HEK293 (cell line): ENCODE results near the gene GDPD3.

ENCODE experiments used
- BCL6B ChIP-seq: fragments of 450-650 bp; formaldehyde crosslinking; IDR thresholded peaks from 2 replicates; pipeline ENCODE4 v1.5.1; 2017; ENCODE audit warnings: missing biosample characterization, missing genetic modification characterization
- KLF16 ChIP-seq: fragments of 450-650 bp; formaldehyde crosslinking; IDR thresholded peaks from 2 replicates; pipeline ENCODE4 v1.5.1; 2017; ENCODE audit warnings: missing biosample characterization, missing genetic modification characterization
- OSR2 ChIP-seq: fragments of 450-650 bp; formaldehyde crosslinking; IDR thresholded peaks from 2 replicates; pipeline ENCODE4 v1.5.1; 2016; ENCODE audit warnings: missing biosample characterization, missing genetic modification characterization
- PATZ1 ChIP-seq: fragments of 450-650 bp; formaldehyde crosslinking; IDR thresholded peaks from 2 replicates; pipeline ENCODE4 v1.5.1; 2016; ENCODE audit warnings: missing biosample characterization, missing genetic modification characterization
- REPIN1 ChIP-seq: fragments of 450-650 bp; formaldehyde crosslinking; IDR thresholded peaks from 2 replicates; pipeline ENCODE4 v1.5.1; 2017; ENCODE audit warnings: missing biosample characterization, missing genetic modification characterization, low read depth
- REST ChIP-seq: fragments of 450-650 bp; formaldehyde crosslinking; IDR thresholded peaks from 2 replicates; pipeline ENCODE4 v1.5.1; 2016; ENCODE audit warnings: missing biosample characterization, missing genetic modification characterization
- SCRT1 ChIP-seq: fragments of 450-650 bp; formaldehyde crosslinking; IDR thresholded peaks from 2 replicates; pipeline ENCODE4 v1.5.1; 2016; ENCODE audit warnings: missing biosample characterization, missing genetic modification characterization, borderline replicate concordance
- SCRT2 ChIP-seq: fragments of 450-650 bp; formaldehyde crosslinking; IDR thresholded peaks from 2 replicates; pipeline ENCODE4 v1.5.1; 2016; ENCODE audit warnings: missing biosample characterization, missing genetic modification characterization
- SP7 ChIP-seq: fragments of 450-650 bp; formaldehyde crosslinking; IDR thresholded peaks from 2 replicates; pipeline ENCODE4 v1.5.1; 2016; ENCODE audit warnings: missing biosample characterization, missing genetic modification characterization
- ZBTB1 ChIP-seq: fragments of 450-650 bp; formaldehyde crosslinking; IDR thresholded peaks from 2 replicates; pipeline ENCODE4 v1.5.1; 2016; ENCODE audit warnings: missing biosample characterization, missing genetic modification characterization
- ZBTB17 ChIP-seq: fragments of 450-650 bp; formaldehyde crosslinking; IDR thresholded peaks from 2 replicates; pipeline ENCODE4 v1.5.1; 2016; ENCODE audit warnings: missing biosample characterization, missing genetic modification characterization
- ZEB2 ChIP-seq: fragments of 450-650 bp; formaldehyde crosslinking; IDR thresholded peaks from 2 replicates; pipeline ENCODE4 v1.5.1; 2016; ENCODE audit warnings: missing biosample characterization, missing genetic modification characterization
- ZNF155 ChIP-seq: fragments of 450-650 bp; formaldehyde crosslinking; IDR thresholded peaks from 2 replicates; pipeline ENCODE4 v1.5.1; 2016; ENCODE audit warnings: missing biosample characterization, missing genetic modification characterization
- ZNF16 ChIP-seq: fragments of 450-650 bp; formaldehyde crosslinking; IDR thresholded peaks from 2 replicates; pipeline ENCODE4 v1.5.1; 2016; ENCODE audit warnings: low read depth, missing biosample characterization, missing genetic modification characterization
- ZNF18 ChIP-seq: fragments of 450-650 bp; formaldehyde crosslinking; IDR thresholded peaks from 2 replicates; pipeline ENCODE4 v1.5.1; 2016; ENCODE audit warnings: missing biosample characterization, missing genetic modification characterization
- ZNF2 ChIP-seq: fragments of 450-650 bp; formaldehyde crosslinking; IDR thresholded peaks from 2 replicates; pipeline ENCODE4 v1.5.1; 2016; ENCODE audit warnings: missing biosample characterization, missing genetic modification characterization
- ZNF341 ChIP-seq: fragments of 450-650 bp; formaldehyde crosslinking; IDR thresholded peaks from 2 replicates; pipeline ENCODE4; 2016; ENCODE audit warnings: low read depth, missing biosample characterization, missing genetic modification characterization
- ZNF362 ChIP-seq: fragments of 450-650 bp; formaldehyde crosslinking; IDR thresholded peaks from 2 replicates; pipeline ENCODE4 v1.5.1; 2016; ENCODE audit warnings: missing biosample characterization, missing genetic modification characterization
- ZNF513 ChIP-seq: fragments of 450-650 bp; IDR thresholded peaks from 2 replicates; pipeline ENCODE4 v1.5.1; 2018; ENCODE audit warnings: missing biosample characterization, missing genetic modification characterization
- ZNF530 ChIP-seq: fragments of 450-650 bp; formaldehyde crosslinking; IDR thresholded peaks from 2 replicates; pipeline ENCODE4 v1.5.1; 2016; ENCODE audit warnings: low read depth, missing biosample characterization, missing genetic modification characterization
- ZNF600 ChIP-seq: fragments of 450-650 bp; formaldehyde crosslinking; IDR thresholded peaks from 2 replicates; pipeline ENCODE4 v1.5.1; 2016; ENCODE audit warnings: missing biosample characterization, missing genetic modification characterization
- ZNF626 ChIP-seq: fragments of 450-650 bp; sonication (Bioruptor Pico); formaldehyde crosslinking; IDR thresholded peaks from 2 replicates; pipeline ENCODE4 v1.5.1; 2018; ENCODE audit warnings: missing biosample characterization, missing genetic modification characterization, inconsistent platforms
- ZNF629 ChIP-seq: fragments of 450-650 bp; formaldehyde crosslinking; IDR thresholded peaks from 2 replicates; pipeline ENCODE4 v1.5.1; 2017; ENCODE audit warnings: missing biosample characterization, missing genetic modification characterization
- ZNF776 ChIP-seq: fragments of 450-650 bp; formaldehyde crosslinking; IDR thresholded peaks from 2 replicates; pipeline ENCODE4 v1.5.0; 2017; ENCODE audit warnings: missing biosample characterization, missing genetic modification characterization, borderline replicate concordance
- ZNF830 ChIP-seq: fragments of 450-650 bp; IDR thresholded peaks from 2 replicates; pipeline ENCODE4 v1.5.0; 2018; ENCODE audit warnings: missing biosample characterization, missing genetic modification characterization, low read depth, mild to moderate bottlenecking, moderate library complexity
- ZSCAN30 ChIP-seq: fragments of 450-650 bp; IDR thresholded peaks from 2 replicates; pipeline ENCODE4 v1.5.1; 2018; ENCODE audit warnings: missing biosample characterization, mild to moderate bottlenecking, missing genetic modification characterization, moderate library complexity

Gene GDPD3

GRCh38 chr16:30054959-30055553 is 58.3 kb downstream of the GDPD3 start (continued):
- TF ChIP-seq REST (tag by site-specific recombination) (0 out of 2 replicates have a peak, but pooled peaks have one; percentile 60), ZNF341 (tag by site-specific recombination) (peak; percentile 79), SP7 (tag by site-specific recombination) (peak; percentile 26; the same call in 1 of the 2 replicates), BCL6B (tag by site-specific recombination) (no peak), OSR2 (tag by site-specific recombination) (peak; percentile 79), REPIN1 (tag by site-specific recombination) (0 out of 2 replicates have a peak, but pooled peaks have one; percentile 22), ZNF600 (tag by site-specific recombination) (peak; percentile 84), SCRT1 (tag by site-specific recombination) (no peak), ZNF155 (tag by site-specific recombination) (no peak), ZNF16 (tag by site-specific recombination) (no peak), ZEB2 (peak; percentile 20; the same call in 1 of the 2 replicates), ZNF776 (tag by site-specific recombination) (no peak), ZNF2 (tag by site-specific recombination) (peak; percentile 99), ZBTB1 (tag by site-specific recombination) (no peak), ZNF513 (tag by site-specific recombination) (no peak), SCRT2 (peak; percentile 38; the same call in 1 of the 2 replicates), ZBTB17 (tag by site-specific recombination) (0 out of 2 replicates have a peak, but pooled peaks have one; percentile 40), PATZ1 (tag by site-specific recombination) (peak; percentile 81), ZNF18 (tag by site-specific recombination) (no peak), ZNF629 (tag by site-specific recombination) (0 out of 2 replicates have a peak, but pooled peaks have one; percentile 21), ZSCAN30 (tag by site-specific recombination) (0 out of 2 replicates have a peak, but pooled peaks have one; percentile 12), ZNF626 (no peak), ZNF362 (peak; percentile 36; the same call in 1 of the 2 replicates), ZNF530 (no peak), KLF16 (no peak), ZNF830 (tag by site-specific recombination) (no peak)
